ENCODE data around the gene SNX25.
A peak's percentile ranks its signal among the peaks of the same experiment; 100 is the strongest.
"Not testable (repeated sequence)": the region's sequence is repeated elsewhere in the genome, so short reads cannot be mapped to it uniquely, and the experiment has no call there.

Gene SNX25

DNA sequence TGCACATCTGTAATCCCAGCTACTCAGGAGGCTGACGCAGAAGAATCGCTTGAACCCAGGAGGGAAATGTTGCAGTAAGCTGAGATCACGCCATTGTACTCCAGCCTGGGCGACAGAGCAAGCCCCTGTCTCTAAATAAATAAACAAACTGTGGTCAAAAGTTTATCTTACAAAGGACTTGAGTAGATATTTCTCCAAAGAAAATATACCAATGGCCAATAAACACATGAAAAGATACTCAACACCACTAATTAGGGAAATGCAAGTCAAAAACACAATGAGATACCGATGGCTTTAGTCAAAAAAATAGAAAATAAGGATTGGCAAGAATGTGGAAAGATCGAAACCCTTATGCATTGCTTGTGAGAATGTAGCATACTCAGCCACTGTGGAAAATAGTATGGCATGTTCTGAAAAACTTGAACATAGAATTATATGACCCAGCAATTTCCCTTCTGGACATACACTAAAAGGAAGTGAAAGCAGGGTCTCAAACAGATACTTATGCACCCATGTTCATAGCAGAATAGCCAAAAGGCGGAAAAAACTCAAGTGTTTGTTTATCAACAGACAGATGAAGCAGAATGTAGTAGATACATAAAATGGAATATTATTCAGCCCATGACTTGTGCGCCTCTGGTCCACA is 3.6 kb upstream of the SNX25 start:
- no peak for DNase-seq

DNA sequence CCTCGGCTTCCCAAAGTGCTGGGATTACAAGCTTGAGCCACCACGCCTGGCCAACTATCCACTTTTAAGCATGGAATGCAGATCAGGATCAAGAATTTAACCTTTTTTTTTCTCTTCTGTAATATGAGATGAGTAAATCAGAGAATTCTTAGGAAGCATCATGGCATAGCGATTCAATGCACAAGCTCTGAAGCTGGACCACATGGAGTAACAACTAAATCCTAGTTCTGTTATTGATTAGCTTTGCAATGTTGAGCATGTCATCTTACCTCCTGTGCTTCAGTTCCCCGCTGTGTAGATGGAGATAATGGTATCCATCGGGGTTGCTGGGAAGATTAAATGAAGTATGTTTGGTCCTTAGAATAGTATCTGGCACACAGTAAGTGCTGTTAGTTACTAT is 1.9 kb upstream of the SNX25 start:
- no peak for DNase-seq

DNA sequence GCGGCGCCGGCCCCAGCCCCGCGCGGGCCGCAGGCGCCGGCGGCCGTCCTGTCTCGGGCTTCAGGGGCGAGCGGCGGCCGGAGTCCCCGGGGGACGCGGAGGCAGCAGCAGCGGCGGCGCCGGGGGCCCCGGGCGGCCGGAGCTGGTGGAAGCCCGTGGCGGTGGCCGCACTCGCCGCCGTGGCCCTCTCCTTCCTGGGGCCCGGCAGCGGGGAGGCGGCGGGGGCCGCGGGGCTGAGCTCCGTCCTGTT is 379 bp downstream of the SNX25 start:
- not testable (repeated sequence) for DNase-seq

DNA sequence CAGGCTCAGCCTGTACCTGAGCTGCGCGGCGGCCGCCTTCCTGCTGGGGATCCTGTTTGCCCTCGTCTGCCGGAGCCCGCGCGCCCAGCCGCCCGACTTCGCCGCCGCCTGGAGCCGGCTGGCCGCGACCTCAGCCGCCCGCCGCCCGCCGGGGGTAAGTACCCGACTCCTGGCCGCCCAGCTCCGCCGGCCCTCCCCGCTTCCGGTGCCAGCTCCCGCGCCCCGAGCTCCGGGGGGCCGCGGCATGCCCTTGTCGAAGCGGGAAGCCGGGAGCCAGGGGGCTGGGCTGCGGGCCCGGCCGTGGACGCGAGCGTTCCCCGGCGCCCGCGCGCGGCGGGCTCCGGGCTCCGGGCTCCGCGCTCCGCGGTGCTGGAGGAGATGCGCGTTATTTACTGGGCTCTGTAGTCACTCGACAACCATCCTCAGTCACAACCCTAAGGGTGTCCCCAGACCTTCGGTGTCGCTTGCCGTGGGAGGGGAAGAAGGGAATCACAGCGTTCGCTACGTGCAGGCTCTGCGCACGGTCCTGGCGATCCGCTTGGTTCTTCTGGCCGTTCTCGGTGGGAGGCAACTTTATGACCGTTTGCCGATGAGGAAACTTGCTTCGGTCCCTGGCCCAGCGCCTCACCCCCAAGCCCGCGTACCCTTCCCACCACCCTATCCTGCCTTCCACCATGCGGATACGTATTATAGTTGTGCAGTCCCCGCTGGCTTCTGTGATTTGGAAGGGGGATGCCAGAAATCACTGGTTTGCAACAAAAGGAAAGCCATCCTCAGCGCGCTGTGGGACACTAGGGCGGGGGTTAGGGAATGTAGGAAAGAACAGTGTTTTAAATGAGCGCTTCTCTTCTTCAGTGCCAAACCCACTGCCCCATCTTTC is 944 bp downstream of the SNX25 start:
- DNase-seq, result peak; percentile 5

DNA sequence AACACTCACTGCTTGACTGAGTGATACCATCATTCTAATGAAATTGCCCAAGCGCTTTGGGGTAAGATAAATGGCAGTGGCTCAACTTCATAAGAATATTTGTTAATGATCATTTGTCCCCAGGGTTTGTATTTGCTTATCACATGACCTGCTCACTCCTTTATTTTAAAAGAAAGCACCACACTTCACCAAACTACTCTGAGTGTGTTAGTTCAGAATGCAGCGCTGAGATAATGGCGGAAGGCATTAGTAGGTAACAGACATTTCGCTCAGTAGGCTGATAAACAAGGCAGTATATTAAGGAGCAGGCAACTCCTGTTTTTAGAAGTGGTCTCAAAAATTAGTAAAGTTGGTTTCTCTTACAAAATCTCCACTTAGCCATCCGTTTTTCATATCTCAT is 1.6 kb downstream of the SNX25 start:
- no peak for DNase-seq

DNA sequence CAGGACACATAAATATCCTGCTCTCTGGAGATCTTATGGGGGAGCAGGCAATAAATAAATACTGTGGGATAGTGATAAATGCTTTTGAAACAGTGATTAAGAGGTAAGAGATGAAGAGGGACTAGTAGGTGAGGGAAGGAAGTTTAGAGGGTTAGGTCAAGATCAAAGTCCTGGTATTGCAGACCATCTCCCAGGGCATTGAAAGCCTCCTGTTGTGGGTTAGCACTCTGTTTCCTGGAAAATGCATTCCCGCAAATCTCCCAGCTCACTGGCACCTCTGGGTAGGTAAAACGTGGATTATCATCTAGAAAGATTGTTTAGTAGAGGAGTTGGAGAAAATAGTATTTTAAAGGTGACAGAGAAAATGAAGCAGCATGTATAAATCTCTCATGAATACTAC is 2.2 kb downstream of the SNX25 start:
- DNase-seq, result no peak

DNA sequence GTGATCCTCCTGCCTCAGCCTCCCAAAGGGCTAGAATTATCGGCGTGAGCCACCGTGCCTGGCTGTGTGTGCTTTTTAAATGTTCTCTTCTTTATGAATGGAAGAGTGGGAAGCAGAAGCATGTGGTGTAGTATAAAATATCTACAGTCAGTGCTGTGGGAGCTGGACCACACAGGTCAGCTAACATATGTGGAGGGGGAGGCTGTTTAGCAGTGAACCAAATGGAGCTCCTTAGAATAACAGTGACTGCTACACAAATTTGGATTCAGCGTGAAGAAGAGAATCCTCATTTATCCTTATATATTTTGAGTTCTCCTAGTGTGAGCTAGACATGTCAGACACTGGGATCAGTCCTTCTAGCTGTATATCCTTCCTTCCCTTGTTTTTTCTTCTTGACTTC is 3.2 kb downstream of the SNX25 start:
- no peak for DNase-seq

DNA sequence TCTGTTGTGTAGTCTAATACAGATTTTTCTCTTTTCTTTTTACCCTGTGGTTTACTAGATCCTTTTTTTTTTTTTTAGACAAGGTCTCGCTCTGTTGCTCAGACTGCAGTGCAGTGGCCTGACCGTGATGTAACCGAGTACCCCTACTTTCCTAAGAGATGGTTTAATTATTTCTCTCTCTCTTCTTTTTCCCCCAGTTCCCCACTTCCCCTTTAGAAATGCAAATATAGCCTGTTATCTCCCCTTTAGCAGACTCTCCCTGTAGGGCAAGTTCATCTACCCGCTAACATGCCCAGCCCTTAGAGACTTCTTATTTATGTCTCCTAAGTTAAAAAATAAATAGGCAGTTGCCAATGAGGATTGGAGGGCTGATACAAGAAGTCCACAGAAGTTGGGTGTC is 4.5 kb downstream of the SNX25 start:
- no peak for DNase-seq

DNA sequence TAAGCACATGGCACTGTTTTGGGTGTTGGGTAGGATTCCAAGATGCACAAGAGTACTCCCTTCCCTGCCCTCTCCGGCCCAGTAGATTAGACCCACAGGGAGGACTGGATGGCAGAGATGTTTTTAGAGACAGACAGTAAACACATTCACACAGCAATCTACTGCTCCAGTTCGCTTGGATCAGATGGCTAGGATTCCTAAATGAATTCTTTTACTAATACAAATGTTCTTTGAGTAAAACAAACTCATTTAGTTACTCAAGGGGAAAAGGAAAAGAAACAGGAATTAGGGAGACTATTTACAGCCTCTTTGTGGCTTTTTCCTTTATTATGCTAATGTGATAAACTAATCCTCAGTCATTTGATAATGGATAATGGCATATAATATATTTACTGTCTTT is 5.9 kb downstream of the SNX25 start:
- DNase-seq, result no peak

DNA sequence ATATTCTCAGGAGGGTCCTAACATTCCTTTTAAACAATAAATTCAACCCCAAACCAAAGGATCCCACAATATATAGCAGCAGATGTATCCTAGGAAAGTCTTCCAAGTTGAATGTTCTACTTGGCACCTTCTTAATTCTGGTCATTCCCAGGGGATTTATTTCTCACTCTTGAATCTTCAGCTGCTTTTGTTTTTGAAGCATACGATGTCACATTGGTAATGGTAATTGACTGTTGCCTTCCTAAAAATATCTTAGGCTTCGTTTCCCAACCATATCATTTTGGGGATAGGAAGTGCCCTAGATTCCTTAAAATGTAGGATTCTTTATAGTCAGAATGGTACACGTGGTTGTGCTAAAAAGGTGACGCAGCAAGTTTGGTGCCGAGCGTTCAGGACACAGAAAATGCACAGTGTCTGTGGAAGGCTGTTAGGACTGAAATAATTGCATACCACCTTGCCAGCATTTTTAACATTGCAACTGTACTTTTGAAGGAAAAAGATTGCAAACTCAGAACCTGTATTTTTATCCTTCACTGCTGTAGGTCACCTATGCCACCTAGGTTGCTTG is 8.1 kb downstream of the SNX25 start:
- DNase-seq, result no peak

DNA sequence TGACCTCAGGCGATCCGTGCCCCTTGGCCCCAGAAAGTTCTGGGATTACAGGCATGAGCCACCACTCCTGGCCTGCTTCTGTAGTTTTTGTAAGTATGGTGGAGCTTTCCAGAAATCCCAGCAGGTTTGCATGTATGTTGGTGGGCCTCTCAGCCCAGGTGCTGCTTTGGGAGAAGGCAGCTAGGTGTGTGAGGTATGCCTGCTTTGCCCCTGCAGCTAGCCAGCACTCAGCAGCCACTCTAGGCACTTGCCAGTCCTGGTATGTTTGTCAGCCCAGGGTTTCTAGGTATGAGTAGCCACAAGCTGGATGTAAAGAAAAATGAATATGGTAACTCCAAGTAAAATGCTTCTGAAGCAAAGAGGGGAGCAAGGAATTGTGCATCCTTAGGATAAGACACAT is 8.9 kb downstream of the SNX25 start:
- DNase-seq, result no peak

DNA sequence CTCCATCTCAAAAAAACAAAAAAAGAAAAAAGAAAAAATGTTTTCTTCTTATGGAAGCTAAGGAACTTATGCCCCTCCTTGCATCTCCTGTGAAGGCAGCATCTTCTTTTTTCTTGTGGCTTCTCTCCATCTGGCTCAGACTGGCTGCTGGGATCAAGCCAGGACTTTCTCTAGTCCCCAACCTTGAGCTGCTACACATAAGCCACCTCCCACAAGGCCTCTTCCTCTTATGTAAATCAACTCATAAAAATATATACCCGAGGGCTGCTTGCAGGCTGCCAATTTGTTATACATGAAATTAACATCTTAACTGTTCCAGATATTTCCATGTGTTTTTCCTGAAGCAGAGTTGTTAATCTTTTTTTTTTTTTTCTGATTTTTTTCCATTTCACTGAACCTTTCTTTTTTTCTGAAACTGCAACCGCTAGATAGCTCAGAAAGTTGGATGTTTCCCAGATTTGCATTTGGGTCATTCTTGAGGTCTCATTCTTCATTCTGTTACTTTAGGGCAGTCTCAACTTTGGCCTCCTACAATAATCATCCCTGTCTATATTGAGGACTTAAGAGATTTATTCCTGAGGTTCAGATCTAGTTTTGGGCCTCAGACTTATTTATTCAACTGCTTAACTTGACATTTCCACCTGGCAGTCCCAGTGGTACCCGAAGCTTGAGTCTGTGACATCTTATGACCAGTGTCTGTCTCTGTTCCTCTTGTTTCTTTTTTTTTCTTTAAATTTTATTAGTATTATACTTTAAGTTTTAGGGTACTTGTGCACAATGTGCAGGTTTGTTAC is 10.3 kb downstream of the SNX25 start:
- no peak for DNase-seq

DNA sequence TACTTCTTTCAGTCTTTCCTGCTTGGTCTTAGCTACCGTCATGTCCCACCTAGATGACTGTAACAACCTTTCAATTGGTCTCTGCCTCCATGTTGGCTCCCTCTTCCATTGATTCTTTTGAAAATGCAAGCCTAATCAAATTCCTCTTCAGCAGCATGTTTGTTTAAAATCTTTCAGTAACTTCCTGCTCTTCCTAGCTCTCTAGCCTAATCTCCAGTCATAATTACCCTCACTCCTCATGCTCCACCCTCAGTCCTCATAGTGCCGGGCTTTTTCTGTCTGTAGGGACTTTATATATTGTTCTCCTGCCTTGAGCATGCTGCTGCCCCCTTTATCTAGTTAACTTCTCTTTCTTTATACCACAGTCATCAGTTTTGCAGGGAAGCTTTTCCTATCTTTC is 12.1 kb downstream of the SNX25 start:
- DNase-seq, result no peak

DNA sequence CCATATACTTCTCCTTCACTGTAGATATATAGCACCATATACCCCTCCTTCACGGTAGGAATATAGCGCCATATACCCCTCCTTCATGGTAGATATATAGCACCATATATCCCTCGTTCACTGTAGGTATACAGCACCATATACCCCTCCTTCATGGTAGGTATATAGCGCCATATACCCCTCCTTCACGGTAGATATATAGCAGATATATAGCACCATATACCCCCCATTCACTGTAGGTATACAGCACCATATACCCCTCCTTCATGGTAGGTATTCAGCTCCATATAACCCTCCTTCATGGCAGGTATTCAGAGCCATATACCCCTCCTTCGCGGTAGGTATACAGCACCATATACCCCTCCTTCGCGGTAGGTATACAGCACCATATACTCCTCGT is 12.5 kb downstream of the SNX25 start:
- DNase-seq, result no peak

DNA sequence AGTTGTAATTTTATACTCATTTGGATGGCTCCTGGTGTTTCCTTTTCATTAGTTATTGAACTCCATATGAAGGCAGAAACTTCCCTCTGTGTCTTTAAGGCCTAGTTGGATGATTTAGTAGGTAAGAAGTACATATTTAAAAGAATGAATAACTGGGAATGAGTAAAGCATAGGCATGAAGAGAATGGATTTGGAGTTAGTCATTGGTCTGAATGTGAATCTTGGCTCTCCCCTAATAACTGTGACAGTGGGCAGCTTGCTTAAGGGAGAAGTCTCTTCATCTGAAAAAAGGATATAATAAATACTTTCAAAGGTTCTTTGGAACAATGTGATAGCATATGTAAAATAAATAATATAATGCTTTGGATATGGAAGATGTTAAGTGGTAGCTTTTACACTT is 13.2 kb downstream of the SNX25 start:
- no peak for DNase-seq

DNA sequence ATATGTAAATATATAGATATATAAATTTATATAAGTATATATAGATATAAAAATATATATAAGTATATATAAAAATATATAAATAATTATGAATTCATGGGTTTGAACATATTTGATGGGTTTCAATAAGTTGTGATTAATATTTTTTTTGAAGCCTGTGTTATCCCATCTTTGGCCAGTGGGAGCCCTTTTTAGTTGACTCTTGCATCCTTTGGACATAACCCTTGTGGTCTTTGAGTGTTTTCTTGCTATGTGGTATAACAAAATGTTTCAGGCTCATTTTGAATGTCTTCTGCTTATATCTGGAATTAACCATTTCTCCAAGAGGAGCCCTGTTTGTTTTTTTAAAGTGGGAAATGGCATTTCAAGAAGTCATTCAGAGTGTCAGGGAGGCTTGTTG is 15.2 kb downstream of the SNX25 start:
- no peak for DNase-seq

DNA sequence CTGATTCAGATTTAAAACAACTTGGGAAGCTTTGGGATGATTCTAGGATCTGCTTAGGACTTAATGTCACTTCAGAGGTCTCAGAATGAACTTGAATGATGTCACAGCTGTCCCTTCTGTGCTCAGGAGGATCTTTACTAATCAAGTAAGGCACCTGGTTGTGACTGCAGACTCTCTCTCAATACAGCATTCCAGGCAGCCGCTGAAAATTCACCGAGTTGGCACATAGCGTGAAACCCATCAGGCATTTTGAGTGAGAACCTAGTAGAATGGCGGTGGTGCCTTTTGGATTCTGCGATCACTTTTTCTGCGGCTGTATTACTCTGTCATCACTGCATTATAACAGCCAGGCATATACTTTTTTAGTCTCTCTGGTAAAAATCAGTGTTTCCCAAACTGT is 16.5 kb downstream of the SNX25 start:
- DNase-seq, result no peak

DNA sequence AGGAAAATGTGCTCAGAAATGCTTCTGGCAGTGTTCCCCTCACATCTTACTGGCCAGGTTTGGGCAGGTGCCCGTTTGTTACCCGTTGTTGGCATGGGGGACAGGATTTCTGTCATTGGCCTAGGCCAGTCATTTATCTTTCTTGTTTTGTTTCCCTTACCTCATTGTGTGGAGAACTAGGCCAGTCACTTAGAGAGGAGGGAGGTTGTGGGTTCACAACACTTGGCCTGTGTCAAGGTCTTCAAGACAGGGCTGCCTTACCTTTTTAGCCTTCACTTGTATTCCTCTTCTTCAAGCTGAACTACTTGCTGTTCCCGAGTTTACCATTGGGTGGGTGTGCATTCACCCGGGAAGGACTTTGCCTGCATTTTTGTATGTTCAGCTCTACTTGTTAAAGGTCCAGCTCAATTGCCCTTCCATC is 17.7 kb downstream of the SNX25 start:
- no peak for DNase-seq

DNA sequence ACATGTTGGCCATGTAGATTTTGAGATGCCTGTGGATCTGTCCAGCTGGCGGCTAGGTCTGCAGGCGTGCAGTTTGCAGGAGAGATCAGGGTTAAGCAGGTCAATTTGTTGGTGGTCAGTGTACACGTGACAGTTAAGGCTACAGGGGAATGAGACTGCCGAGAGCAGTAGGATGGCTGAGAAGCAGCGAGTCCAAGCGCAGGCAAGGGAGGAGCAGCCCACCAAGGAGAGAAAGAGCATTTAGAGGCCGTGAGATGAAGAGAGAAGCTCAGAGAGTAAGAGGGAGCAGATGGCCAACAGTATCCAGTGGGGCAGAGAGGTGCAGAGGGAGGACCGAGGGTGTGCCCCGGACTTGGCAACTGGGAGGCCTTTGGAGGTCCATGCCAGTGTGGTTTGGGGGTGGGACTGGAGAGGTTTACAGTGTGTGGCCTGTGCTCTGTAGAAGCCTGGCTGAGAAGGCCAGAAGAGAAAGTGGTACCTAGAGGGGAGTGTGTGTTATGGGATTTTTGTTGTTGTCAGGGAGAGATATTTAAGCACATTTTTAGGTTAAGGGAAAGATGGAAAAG is 18.4 kb downstream of the SNX25 start:
- no peak for DNase-seq

DNA sequence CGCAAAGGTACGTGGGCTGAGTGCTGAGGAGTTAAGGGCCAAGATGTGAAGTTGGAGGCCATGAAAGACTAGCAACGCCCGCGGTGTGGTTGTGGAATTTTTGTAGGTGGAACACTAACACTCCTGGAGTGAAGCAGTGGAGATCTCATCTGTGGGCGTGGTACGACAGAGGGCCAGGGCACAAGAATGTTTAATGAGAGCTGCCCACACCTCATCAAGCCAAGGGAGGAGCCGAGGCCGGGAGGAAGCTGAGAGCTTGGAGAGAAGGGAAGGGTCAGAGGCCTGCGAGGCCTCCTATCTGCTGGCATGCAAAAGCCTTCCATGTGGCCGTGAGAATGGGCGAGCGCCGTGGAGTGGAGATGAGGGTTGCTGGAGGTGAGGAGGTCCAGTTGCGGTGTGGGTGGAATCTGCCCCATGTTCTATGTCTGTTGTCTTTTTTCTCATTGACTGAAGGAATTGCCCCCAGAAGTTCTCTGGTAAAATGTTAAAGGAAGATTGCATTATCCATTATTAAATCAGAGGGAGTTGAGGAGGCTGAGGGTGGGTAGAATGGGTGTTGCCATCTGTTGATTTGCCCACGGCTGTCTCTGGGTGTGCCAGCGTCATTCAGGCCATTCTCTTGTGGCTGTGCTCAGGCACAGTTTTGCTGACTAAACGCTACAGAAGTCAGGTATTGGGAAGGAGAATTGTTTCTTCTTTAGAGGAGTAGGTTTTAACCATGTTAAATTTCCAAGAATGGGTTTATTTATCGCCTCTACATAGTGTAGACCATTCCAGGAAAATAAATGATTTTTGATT is 19.8 kb downstream of the SNX25 start:
- DNase-seq, result no peak

DNA sequence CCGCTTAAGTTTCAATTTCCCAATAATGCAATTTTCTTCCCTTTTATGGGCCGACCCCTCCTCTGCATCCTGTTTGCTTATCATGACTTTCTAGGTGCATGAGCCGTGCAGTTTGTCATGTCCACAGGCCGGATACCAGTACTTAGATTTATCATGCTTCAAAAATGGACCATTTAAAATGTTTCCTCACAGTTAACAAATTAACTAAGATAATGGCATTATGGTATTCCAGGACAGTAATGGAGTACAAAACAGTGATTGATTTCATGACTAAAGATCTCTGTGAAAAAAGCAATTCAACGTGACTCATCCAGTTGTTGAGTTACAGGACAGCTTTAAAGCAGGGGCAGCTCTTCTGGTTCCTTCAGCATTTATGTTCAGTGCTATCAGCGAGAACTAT is 23.0 kb downstream of the SNX25 start:
- no peak for DNase-seq

DNA sequence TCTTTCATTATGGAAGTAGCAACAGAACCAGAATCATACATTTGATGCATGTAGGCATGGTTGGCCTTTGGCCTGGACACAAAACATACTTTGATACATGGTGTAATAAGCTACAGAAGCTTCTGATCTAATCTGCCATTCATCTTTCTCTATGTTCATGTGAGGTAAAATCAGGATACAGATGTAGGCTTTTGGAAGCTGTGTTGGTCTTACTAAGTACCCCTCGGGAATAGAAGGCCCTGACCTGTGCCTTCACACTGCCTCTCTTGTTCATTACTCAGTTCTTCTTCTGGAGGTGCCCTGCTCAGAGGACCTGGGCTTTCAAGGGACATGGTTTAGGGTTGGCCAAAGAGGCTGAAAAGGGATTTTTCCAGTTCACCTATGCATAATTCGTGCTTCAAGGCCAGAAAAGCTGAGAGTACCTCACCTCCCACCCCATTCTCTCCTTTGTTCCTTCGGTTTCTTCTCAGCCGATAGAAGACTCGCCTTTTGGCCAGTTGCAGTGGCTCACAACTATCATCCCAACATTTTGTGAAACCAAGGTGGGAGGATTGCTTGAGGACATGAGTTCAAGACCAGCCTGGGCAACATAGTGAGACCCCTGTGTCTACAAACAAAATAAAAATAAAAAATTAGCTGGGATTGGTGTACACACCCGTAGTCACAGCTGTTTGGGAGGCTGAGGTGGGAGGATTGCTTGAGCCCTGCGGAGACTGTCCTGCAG is 25.9 kb downstream of the SNX25 start:
- DNase-seq, result no peak
